ENCODE data around the gene MFAP3L. TPM values are rescaled to one million over a fixed set of nuclear protein-coding genes. Genes with fewer than 3 reads are reported as not detected.

Gene MFAP3L
- total and polyA plus RNA-seq, 2 donors (not counting 3 experiments of a cell fraction or from before 2014, with no cell fraction given) = 0.22 to 0.23 TPM

GRCh38 chr4:169959254-169959653, 66.9 kb downstream of the MFAP3L start:
- no TSS peak for BruUV-seq (replicated peaks)
- FAIRE-seq = no peak
- CTCF ChIA-PET = no interaction called here

GRCh38 chr4:169958629-169959028, 67.6 kb downstream of the MFAP3L start:
- H3K4me1 ChIP-seq (ENCODE audit: control insufficient read depth, extremely low read depth, insufficient read depth, low read length) = no peaks in the 10 kb centered on the region
- no peak overlapping the region for H3K9ac ChIP-seq (replicated peaks; ENCODE audit: extremely low read depth, insufficient read depth, low read length)
- CTCF ChIA-PET = no interaction called here
- POLR2A ChIA-PET = no interaction called here
- no peaks in the 10 kb centered on the region for H4K20me1 ChIP-seq (replicated peaks; ENCODE audit: control insufficient read depth, extremely low read depth, insufficient read depth, low read length)
- no peaks in the 10 kb centered on the region for H3K9me1 ChIP-seq (replicated peaks; ENCODE audit: control insufficient read depth, extremely low read depth, insufficient read depth, low read length)
- H3K9me3 ChIP-seq (replicated peaks; ENCODE audit: control insufficient read depth, insufficient read depth, low read length) = no peaks in the 10 kb centered on the region
- FAIRE-seq (no peak), DNase-seq (ENCODE audit: low read depth, low spot score) (no peak)
- intact Hi-C loops (cut with micrococcal nuclease) = no loop called here
- no peak overlapping the region for H2AFZ ChIP-seq (ENCODE audit: low read depth, low read length)
- H3K27me3 ChIP-seq (ENCODE audit: control insufficient read depth in 2 of 2, insufficient read depth in 2 of 2, low read length in 2 of 2) = no peaks in the 10 kb centered on the region
- dilution Hi-C loops (cut with MboI; ENCODE audit: extremely low pct_ligation_motif_present, low sequenced_read_pairs) = no loop called here
- H3K36me3 ChIP-seq (ENCODE audit: control insufficient read depth in 2 of 2, extremely low read depth in 1 of 2, insufficient read depth in 2 of 2, low read length in 2 of 2) = no peaks in the 10 kb centered on the region
- H3K4me2 ChIP-seq (ENCODE audit: insufficient read depth, low read length) = no peak overlapping the region
- BruUV-seq (replicated peaks) = no TSS peak
- no peaks in the 10 kb centered on the region for H3K79me2 ChIP-seq (ENCODE audit: control insufficient read depth, insufficient read depth, low read length)
- H3K27ac ChIP-seq (ENCODE audit: insufficient read depth, low read depth, low read length) = no peak overlapping the region
- no peak overlapping the region for H3K4me3 ChIP-seq (replicated peaks in 1 of 3; ENCODE audit: insufficient read depth in 1 of 3, low read depth in 1 of 3, low read length in 3 of 3)
- TF ChIP-seq JUN (IDR thresholded peaks at IDR 0.05; ENCODE audit: borderline replicate concordance, insufficient read depth, insufficient read length, low read depth) (no peak), POLR2A (IDR thresholded peaks at IDR 0.05; ENCODE audit: low read depth, low read length) (no peak), GATA2 (IDR thresholded peaks at IDR 0.05; ENCODE audit: insufficient read depth, insufficient read length, low read depth, low read length) (no peak), FOS (IDR thresholded peaks at IDR 0.05; ENCODE audit: borderline replicate concordance, insufficient read depth, low read length) (no peak), MAX (IDR thresholded peaks at IDR 0.05; ENCODE audit: insufficient read depth, insufficient read length) (no peak), EZH2 (IDR thresholded peaks at IDR 0.05; ENCODE audit: borderline replicate concordance, low read depth, low read length, severe bottlenecking) (no peak), POLR2AphosphoS5 (IDR thresholded peaks at IDR 0.05; ENCODE audit: insufficient read depth, low read depth, low read length) (no peak), CTCF (IDR thresholded peaks at IDR 0.05; ENCODE audit: extremely low read depth in 1 of 2, insufficient read depth in 1 of 2, low read depth in 1 of 2, low read length in 2 of 2) (no peak), MYC (IDR thresholded peaks at IDR 0.05; ENCODE audit: low read depth, low read length) (no peak)

More at GRCh38 chr4:169959254-169959653, 66.9 kb downstream of the MFAP3L start:
- intact Hi-C loops (cut with micrococcal nuclease) = no loop called here
- dilution Hi-C loops (cut with MboI; ENCODE audit: extremely low pct_ligation_motif_present, low sequenced_read_pairs) = no loop called here
- H3K79me2 ChIP-seq (ENCODE audit: control insufficient read depth, insufficient read depth, low read length) = no peaks in the 10 kb centered on the region
- H3K9me3 ChIP-seq (replicated peaks; ENCODE audit: control insufficient read depth, insufficient read depth, low read length) = no peaks in the 10 kb centered on the region
- POLR2A ChIA-PET = no interaction called here
- H3K9me1 ChIP-seq (replicated peaks; ENCODE audit: control insufficient read depth, extremely low read depth, insufficient read depth, low read length) = no peaks in the 10 kb centered on the region
- no peak overlapping the region for H3K27ac ChIP-seq (ENCODE audit: insufficient read depth, low read depth, low read length)
- no peak overlapping the region for H2AFZ ChIP-seq (ENCODE audit: low read depth, low read length)
- H3K4me1 ChIP-seq (ENCODE audit: control insufficient read depth, extremely low read depth, insufficient read depth, low read length) = no peaks in the 10 kb centered on the region
- H3K4me2 ChIP-seq (ENCODE audit: insufficient read depth, low read length) = no peak overlapping the region
- no peak for TF ChIP-seq POLR2A (IDR thresholded peaks at IDR 0.05; ENCODE audit: low read depth, low read length)
- TF ChIP-seq FOS (IDR thresholded peaks at IDR 0.05; ENCODE audit: borderline replicate concordance, insufficient read depth, low read length) = no peak
- TF ChIP-seq JUN (IDR thresholded peaks at IDR 0.05; ENCODE audit: borderline replicate concordance, insufficient read depth, insufficient read length, low read depth) = no peak
- no peak overlapping the region for H3K9ac ChIP-seq (replicated peaks; ENCODE audit: extremely low read depth, insufficient read depth, low read length)
- no peak for DNase-seq (ENCODE audit: low read depth, low spot score)
- H3K4me3 ChIP-seq (replicated peaks in 1 of 3; ENCODE audit: insufficient read depth in 1 of 3, low read depth in 1 of 3, low read length in 3 of 3) = no peak overlapping the region
- H3K27me3 ChIP-seq (ENCODE audit: control insufficient read depth in 2 of 2, insufficient read depth in 2 of 2, low read length in 2 of 2) = no peaks in the 10 kb centered on the region
- no peaks in the 10 kb centered on the region for H4K20me1 ChIP-seq (replicated peaks; ENCODE audit: control insufficient read depth, extremely low read depth, insufficient read depth, low read length)
- no peaks in the 10 kb centered on the region for H3K36me3 ChIP-seq (ENCODE audit: control insufficient read depth in 2 of 2, extremely low read depth in 1 of 2, insufficient read depth in 2 of 2, low read length in 2 of 2)

All from endothelial cell of umbilical vein (primary cell).